Effector CD8-positive, alpha-beta T cell (primary cell): Measurements from ENCODE around the gene SSRP1.
A peak's percentile ranks its signal among the peaks of the same experiment; 100 is the strongest.

ENCODE experiments used
- DNase-seq: peaks from one replicate; lab custom pipeline; 2025; lab: John Stamatoyannopoulos, UW

SSRP1 gene

DNA sequence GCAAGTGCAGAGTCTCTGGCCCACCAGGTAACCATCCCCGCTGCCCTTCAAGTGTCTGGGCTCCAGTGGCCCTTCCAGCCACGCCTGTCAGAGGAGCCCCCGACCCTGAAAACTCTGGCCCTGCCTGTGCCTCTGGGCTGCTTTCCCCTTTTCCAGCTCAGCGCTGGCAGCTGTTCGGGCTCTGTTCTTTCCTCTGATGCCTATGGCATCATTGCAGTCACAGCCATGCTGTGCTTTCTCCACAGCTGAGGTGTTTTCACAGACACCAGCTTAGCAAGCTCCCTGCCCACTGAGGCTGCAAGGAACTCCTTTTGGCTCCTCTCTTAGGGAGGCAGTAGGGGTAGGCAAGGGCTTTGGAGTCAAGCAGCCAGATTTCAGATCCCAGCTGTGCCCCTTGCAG lies 23.7 kb upstream of the SSRP1 start:
- no peak for DNase-seq

DNA sequence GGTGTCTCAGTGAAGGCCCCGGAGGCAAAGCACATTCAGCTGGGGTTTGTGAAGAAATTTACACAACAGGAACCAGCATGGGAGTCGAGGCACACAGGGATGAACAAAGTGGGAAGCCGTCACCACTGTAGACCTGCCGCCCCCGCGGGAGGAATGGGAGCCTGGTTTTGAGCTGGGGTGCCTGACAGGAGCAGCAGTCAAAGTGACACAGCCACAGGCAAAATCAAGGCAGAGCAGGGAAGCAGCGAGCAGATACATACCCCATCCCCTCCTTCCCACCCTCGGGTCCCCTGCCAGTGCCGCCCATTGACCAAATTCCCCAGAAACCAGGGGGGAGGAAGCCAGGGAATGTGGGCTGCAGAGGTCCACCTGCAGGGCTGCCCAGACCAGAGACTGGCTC lies 23.3 kb upstream of the SSRP1 start:
- no peak for DNase-seq

DNA sequence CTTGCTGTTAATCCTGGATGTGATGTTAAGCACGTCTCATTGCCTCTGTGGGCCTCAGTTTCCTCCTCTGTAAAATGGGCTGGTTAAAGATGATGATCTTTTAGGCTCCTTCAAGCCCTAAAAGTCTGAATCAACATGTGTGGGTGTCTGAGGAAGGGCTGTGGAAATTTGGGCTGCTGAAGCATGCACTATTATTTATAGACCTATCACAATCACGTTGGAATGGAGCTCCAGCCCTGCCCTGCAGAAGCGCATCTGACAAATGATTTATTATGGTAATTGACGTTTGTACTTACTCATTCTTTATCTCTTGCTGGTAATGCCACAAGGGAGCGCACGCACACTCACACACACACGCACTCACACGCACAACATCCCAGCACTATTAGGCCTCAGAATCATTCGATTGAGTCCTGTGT lies 22.9 kb upstream of the SSRP1 start:
- no peak for DNase-seq

GRCh38 chr11:57357856-57358255 lies 22.2 kb upstream of the SSRP1 start:
- no peak for DNase-seq

DNA sequence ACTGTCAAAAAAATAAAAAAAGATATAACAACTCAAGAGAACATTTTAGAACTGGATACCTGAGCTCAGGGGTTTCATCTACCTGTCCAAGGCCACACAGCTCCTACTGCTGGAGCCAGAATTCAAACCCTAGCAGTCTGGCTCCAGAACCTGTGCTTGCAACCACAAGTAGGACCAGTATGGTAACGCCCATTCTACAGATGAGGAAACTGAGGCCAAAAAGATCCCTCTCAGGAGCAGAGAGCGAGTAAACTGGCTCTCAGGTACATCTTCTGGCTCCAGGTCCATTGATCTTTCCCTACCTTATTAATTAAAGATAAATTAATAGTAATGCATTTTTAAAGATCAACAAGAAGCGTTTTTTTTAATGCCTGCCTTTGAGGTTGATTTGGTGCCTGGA lies 21.6 kb upstream of the SSRP1 start:
- DNase-seq, result no peak

- DNase-seq, result no peak
These were observed 20.6 kb upstream of the SSRP1 start for GRCh38 chr11:57356268-57356667.

DNA sequence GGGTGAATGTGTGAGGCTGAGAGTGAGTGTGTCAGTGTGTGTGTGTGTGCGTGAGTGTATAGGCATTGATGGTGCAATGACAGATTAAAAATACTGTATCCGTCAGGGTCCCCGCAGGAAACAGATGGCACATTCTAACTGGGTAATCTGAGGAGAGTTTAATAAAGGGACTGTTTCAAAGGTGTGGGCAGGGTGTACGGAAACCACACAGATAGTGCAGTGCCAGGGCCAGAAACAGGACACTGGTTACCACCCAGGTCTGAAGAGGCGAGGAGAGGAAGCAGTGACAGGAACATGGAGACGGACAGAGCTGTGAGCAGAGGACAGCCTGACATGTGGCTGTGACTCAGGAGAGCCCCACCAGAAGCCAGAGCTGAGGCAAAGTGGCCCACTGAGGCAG lies 19.0 kb upstream of the SSRP1 start:
- DNase-seq, result no peak

- no peak for DNase-seq
These were observed 18.2 kb upstream of the SSRP1 start for GRCh38 chr11:57353852-57354251.

- DNase-seq, result no peak
These were observed 17.8 kb upstream of the SSRP1 start for GRCh38 chr11:57353446-57353845.

GRCh38 chr11:57353036-57353435 lies 17.3 kb upstream of the SSRP1 start:
- DNase-seq, result no peak

- peak; percentile 50 for DNase-seq
These were observed 14.0 kb upstream of the SSRP1 start for GRCh38 chr11:57349491-57350274.

DNA sequence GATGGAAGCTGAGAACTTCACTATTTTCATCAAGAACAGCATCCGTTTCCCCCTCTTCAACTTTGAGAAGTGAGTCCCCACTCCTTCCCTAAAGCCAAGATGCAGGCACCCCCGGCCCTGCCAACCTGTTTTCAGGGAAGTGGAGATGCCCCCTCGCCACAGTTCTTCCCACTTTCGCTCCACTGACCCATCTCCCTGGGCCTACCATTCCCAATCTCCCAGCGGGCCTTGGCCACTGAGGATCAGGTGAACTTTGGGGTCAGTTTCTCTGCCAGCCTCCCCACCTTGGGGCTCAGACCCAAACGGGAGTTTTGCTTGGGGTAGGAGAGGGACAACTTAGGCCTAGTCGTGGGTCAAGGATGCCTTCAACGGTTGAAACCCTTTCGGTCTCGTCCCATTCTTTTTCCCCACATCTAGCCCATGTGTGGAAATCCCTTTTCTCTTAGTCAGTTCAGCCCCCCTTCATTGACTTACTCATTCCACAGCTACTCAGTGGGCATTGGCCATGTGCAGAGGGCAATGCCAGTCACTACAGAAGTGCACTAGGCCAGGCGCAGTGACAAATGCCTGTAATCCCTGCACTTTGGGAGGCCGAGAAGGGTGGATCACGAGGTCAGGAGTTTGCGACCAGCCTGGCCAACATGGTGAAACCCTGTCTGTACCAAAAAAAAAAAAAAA lies 13.1 kb upstream of the SSRP1 start:
- DNase-seq, result no peak

DNA sequence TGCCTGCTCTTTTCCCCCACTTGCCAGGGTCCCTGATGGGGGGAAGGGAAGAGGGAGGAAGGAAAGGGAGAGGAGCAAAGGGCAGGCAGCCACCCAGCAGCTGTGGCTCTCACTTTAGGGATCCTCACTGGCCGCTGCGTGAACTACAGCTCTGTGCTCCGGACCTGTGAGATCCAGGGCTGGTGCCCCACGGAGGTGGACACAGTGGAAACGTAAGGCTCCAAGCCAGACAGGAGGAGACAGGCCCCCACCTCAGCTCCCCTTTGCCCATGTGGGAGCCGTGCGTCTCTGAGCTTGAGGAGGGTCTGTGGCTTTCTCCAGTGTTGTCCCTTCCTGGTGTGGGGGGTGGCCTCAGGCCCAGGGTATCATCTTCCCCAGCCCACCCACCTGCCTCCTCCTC lies 12.4 kb upstream of the SSRP1 start:
- DNase-seq, result no peak

- no peak for DNase-seq
These were observed 11.6 kb upstream of the SSRP1 start for GRCh38 chr11:57347336-57347735.

GRCh38 chr11:57345555-57346211 lies 10.0 kb upstream of the SSRP1 start:
- peak; percentile 64 for DNase-seq

DNA sequence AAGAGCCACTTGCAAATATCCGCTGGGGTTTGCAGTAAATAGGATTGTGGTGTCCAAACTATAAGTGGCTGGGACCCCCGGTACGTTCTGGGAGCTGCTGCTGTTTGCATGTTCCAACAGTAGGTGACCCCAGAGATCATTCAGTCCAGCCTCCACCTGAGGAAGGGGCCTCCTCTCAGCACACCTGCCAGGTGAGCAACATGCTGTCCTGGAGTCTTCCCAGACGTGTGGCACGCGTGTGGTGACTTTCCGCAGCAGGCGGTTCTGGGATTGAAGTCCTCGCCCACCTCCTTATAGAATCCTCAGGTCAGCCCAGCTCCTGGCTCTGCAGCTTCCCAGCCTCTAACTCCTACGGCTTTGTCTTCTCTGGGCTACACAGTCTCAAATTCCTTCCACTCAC lies 9.1 kb upstream of the SSRP1 start:
- DNase-seq, result no peak

DNA sequence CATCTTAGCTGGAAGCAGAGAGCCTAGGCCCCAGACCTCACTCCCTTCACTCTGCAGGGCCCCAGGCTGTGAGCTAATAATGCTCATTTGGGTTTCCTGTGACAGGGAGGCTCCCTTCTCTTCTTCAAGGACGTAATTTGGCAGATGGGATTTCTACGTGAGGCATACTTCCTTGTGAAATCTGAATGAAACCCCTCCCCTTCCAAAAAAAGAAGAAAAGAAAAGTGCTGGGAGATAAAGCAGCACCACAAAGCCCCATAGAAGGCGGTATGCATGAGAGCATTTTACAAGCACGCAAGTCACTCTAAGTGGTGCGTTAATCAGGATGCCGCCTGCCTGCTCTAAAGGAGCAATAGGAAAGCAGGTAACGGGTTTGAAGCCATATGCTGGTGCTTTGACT lies 8.1 kb upstream of the SSRP1 start:
- DNase-seq, result no peak

- DNase-seq, result no peak
These were observed 7.0 kb upstream of the SSRP1 start for GRCh38 chr11:57342702-57343101.

DNA sequence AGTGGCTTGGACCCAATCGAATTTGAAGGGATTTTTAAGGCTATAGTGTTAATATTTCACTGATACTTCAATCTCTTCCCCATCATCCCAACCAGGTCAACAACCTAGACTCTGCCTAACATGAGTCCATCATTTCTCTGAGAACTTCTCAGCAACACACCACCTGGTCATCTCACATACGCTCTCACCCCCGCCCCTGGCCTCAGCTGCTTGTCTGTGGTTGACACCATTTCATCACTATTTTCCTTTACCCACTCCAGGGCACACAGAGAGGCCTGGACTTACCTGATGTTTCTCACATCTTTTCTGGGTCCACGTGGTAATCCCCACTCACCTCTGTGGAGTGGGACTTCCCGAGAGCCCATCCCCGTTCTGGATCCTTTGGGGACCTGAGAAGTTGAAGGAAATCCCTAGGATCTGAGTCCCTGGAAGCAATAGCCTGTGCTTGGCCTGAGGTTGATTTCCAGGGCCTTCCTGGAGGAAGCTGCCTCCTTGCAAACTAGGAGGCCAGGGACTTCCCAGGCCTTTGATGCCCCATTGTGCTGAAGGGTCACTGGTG lies 5.6 kb upstream of the SSRP1 start:
- no peak for DNase-seq

DNA sequence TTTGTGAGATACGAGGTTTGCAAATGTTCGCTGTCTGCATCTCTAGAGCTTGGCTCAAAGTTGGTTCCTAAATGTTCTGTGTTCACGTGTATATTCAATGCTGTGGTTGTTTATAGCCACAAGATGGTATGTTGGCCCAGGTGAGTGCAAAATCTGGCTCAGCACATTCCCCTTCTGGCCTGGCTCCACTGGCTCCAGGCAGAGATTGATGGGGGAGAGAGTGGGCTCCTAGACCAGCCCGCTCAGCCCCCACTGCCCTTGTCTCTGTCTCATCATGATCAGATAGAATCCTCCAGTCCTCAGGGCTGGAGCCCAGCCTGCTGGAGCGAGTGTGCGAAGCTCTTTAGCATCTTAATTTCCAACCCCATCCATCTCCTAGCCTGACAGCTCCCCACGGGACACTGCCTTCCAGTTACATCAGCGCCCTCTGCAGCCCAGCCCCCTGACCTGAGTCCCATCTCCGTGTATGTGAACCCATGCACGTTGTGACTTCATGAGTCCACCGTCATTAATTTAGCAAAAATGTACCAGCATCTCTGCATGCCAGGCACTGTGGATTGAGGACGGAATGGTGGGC lies 4.4 kb upstream of the SSRP1 start:
- no peak for DNase-seq

DNA sequence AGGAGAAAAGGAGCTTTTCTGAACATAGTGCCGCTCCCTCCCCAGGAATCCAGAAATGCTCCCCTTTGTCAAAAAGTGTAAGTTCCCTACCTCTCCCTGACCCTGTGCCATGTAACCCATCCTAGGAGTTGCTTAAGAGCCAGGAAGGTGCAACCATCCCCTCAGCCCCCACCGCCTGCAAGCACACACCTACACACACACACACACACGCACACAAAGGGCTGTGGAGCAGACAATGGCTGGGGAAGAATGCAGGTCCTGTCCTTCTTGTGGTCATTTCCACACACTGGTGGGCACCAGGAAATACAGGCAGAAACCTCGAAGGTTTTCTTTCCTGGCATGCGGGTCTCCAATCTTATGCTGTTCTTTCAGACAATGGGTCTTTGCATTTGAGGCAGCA lies 3.6 kb upstream of the SSRP1 start:
- no peak for DNase-seq

DNA sequence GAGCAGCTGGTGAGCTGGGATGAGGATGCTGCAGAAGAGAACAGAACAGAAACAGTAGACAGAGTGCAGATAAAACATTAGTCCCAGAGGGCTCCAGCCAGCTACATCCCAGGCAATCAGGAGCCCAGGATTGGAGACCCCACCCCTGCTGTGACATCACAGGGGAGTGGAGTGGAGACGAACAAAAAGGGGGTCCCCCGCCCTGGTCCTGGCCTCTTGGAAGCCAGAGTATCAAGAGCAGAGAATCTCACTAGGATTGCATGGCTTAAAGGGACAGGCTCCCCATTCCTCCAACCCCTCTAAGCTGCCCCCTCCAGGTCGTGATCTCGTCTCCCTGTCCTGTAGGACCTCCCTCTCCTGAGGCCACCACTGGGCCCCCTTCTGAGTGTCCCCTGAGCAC lies 2.5 kb upstream of the SSRP1 start, which contains the start of gene P2RX3:
P2RX3 (plus strand) TSS at position 211 of the 400 bp plus-strand sequence. CDS start 199 bp downstream, outside the sequence.
- no peak for DNase-seq
